Mucosa of descending colon (tissue), 3 donors: Measurements from ENCODE around the gene SMIM12. TPM values are rescaled to one million over a fixed set of nuclear protein-coding genes. Genes with fewer than 3 reads are reported as not detected.

Source experiments
- ATAC-seq: fragments of 200-7000 bp; cut with Tn5 transposase; one replicate; pipeline ENCODE4 v1.9.1; 2020; ENCODE audit warnings: mild to moderate bottlenecking, moderate library complexity
- DNase-seq, 3 donors: peaks; one replicate each; pipeline ENCODE4 v3.0.0-alpha.2; 2020
- H3K36me3 ChIP-seq: fragments of 200-600 bp; one replicate; pipeline ENCODE4 v1.8.0; 2021; ENCODE audit warnings: low read depth, mild to moderate bottlenecking
- H3K4me1 ChIP-seq: fragments of 200-600 bp; one replicate; pipeline ENCODE4 v1.8.0; 2021; ENCODE audit warnings: low read depth, mild to moderate bottlenecking
- H3K4me3 ChIP-seq: fragments of 200-600 bp; one replicate; pipeline ENCODE4 v1.8.0; 2021; ENCODE audit warnings: mild to moderate bottlenecking
- H3K9me3 ChIP-seq: fragments of 200-600 bp; one replicate; pipeline ENCODE4 v1.8.0; 2021; ENCODE audit warnings: mild to moderate bottlenecking
- CTCF ChIP-seq: fragments of 200-600 bp; IDR thresholded peaks from one replicate; pipeline ENCODE4 v1.8.0; 2022; ENCODE audit warnings: antibody characterized with exemption, mild to moderate bottlenecking
- intact Hi-C, 2 donors: fragments of 100-400 bp; cut with DNase I in 1 of 2; cut with micrococcal nuclease in 1 of 2; formaldehyde crosslinking; loops; one replicate each; pipeline versions ENCODE4 v1.11.0 to v1.11.1; 2022; cut with DNase I, micrococcal nuclease
- total RNA-seq, 3 donors: library from RNA; stranded (reverse); fragmentation: NEBNext Ultra II Directional in 2 of 3; extraction: Animal tissue kit (Norgen Biotek cat#: 25700) in 2 of 3; gene quantifications; one replicate each; pipeline versions ENCODE4 v1.2.1 to v1.2.4, GENCODE V29; 2021 to 2023
- donor health status: DM: no; HTN: no; CAD: no; lungs with moderate emphysema.
- donor health status: DM: no; HTN: no; CAD: no.
- donor health status: DM: no; HTN: yes; CAD: no.

Gene SMIM12
- total RNA-seq, 3 donors from 2014 or later: 50.8 to 53.8 (median 51.8) TPM

DNA sequence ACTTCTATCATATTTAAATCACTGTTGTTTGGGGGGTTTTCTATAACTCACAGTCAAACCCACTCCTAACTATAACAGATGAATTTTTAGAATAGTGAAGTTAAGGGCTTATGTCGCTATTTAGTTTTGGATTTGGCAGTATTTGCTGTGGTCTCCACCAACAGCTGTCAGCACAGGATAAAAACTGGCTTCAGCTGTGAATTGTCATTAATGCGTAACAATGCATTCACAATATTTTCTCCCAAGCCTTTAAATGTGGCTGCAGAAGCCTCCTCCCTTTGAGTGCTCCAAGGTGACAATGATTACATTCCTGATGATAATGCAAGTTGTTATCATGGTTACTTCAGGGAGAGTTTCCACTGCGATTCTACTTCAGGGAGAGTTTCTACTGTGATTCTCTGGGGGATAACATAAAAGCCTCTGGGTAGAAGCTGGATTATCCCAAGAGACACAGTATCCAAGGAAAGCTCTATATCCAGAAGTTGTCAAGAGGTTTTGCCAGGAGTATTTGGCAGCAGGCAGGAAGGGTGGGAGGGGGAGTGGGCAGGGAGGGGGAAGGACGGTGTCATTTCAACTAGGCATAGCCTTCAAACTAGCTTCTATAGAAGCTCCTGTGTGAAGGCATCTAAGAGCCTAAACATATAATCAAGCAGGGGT lies 14.9 kb upstream of the SMIM12 start:
- no peak overlapping the region for H3K4me3 ChIP-seq
- no peaks in the 10 kb centered on the region for H3K4me1 ChIP-seq
- no peak for DNase-seq
- intact Hi-C loops: no loop called here
- ATAC-seq: no peak
- H3K9me3 ChIP-seq: no peaks in the 10 kb centered on the region
- no peaks in the 10 kb centered on the region for H3K36me3 ChIP-seq
- TF ChIP-seq CTCF: no peak

DNA sequence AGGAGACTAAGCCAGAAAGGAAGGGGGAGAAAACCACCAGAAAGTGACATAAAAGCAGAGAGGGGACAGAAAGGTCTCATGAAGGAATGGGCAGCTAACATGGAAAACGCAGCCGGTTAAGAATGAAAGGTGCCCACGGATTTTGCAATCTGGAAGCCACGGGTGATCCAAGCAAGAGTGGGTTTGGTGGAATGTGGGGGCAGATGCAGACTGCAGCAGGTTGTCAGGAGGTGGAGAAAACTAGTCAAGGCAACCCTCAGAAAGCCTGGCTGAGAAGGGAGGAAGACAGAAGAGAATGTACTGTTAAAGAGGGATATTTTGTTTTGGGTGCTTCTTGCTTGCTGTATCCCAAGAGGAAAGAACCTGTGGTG lies 12.6 kb upstream of the SMIM12 start:
- no peak for DNase-seq
- TF ChIP-seq CTCF: no peak
- no peaks in the 10 kb centered on the region for H3K4me1 ChIP-seq
- no peaks in the 10 kb centered on the region for H3K9me3 ChIP-seq
- H3K36me3 ChIP-seq: no peaks in the 10 kb centered on the region
- intact Hi-C loops: no loop called here
- no peak for ATAC-seq
- H3K4me3 ChIP-seq: no peak overlapping the region

DNA sequence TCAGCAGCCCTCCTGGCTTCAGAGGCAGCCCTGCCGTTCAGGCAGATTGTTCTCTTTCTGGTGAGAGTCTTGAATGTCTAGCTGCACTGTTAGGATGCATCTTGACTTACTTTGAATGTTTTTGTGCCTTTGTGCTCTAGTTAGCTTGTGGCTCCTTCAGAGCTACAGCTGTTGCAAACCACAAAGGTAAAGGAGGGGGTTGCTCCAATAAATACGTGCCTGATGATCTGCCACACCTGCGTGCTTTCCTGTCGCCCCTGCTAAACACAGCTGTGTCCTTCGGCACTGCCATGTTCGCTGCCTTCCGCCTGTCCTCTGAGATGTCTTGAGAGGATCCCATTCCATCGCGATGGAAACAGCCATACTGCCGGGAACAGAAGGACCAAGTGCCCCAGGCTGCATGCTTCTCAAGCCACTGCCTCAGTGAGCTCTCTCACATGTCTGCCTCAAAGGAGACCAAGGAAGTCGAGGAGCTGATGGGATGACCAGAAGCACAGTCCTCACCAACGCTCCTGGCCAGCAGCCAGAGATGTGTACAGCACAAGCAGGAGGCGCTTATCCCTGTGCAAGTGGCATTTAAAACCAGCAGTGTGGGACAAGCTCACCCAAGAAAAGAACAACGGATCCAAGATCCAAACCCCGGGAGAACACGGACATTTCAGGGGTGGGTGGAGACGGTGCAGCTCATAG lies 12.0 kb upstream of the SMIM12 start:
- no peaks in the 10 kb centered on the region for H3K36me3 ChIP-seq
- H3K4me3 ChIP-seq: no peak overlapping the region
- peaks cover 1% of the 10 kb centered on the region for H3K4me1 ChIP-seq
- DNase-seq (no peak), ATAC-seq (no peak)
- intact Hi-C loops: no loop called here
- H3K9me3 ChIP-seq: no peaks in the 10 kb centered on the region
- no peak for TF ChIP-seq CTCF

DNA sequence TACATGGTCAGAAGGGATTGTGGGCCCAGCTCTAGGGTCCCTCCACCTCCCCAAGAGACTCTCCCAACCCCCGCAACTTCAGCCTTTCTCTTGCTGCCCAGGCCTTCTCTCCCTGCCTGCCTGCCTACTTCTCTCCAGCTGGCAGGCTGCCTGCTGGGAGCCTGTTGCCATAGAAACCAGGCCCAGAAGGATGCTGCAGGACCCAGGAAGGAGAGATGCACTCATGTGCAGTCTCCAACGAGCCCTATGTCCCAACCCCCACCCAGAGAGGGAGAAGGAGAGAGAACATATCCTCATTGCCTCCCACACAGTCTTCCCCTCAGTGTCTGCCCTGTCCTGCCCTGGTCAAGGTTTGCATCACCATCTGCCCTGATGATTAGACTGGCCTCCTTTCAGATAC lies 10.8 kb upstream of the SMIM12 start:
- Histone ChIP-seq H3K4me1 (peaks cover 9% of the 10 kb centered on the region), H3K9me3 (no peaks in the 10 kb centered on the region), H3K4me3 (no peak overlapping the region), H3K36me3 (no peaks in the 10 kb centered on the region)
- DNase-seq (no peak), ATAC-seq (no peak)
- intact Hi-C loops: no loop called here
- no peak for TF ChIP-seq CTCF

- ATAC-seq (no peak), DNase-seq (no peak)
- H3K4me1 ChIP-seq: peaks cover 13% of the 10 kb centered on the region
- no peak for TF ChIP-seq CTCF
- no peaks in the 10 kb centered on the region for H3K9me3 ChIP-seq
- no peaks in the 10 kb centered on the region for H3K36me3 ChIP-seq
- no peak overlapping the region for H3K4me3 ChIP-seq
- intact Hi-C loops: no loop called here
Measured at GRCh38 chr1:34869760-34870159, 10.2 kb upstream of the SMIM12 start.
